Measurements from ENCODE around the gene RFX8. TPM values are rescaled to one million over a fixed set of nuclear protein-coding genes. Genes with fewer than 3 reads are reported as not detected.

Gene RFX8
- total and polyA plus RNA-seq, 2 of the 4 experiments (the other 2 are of a cell fraction): 2.9 to 5.3 TPM

DNA sequence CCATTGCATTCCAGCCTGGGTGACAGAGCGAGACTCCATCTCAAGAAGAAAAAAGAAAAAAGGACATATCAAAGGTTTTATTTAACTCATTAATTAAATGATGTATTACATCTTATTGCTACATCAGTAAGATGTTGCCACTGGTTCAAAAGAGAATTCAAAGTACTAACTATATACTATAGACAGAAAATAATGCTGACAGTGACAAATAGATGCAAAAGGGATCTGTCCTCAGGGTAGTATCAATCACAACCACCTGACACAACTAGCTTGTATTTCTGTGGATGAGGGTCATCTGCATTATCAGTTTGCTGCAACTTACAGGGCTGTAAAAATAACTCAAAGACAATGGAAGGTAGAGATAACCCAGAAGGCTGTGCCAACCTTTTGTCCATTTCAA, 71.2 kb downstream of the RFX8 start:
- Histone ChIP-seq H4K8ac (ENCODE audit: low read depth in 2 of 2, low read length in 2 of 2) (no peak overlapping the region), H3K4me1 (ENCODE audit: control insufficient read depth, insufficient read depth, low read length) (peaks cover 4% of the 10 kb centered on the region), H2AK9ac (replicated peaks; ENCODE audit: low read depth, low read length, poor library complexity) (no peak overlapping the region), H4K5ac (ENCODE audit: low read depth, low read length) (no peak overlapping the region), H3K4me2 (ENCODE audit: low read depth, low read length) (no peak overlapping the region), H2BK5ac (ENCODE audit: low read depth, low read length, poor library complexity, severe bottlenecking) (no peak overlapping the region), H2BK15ac (ENCODE audit: low read depth, low read length) (no peak overlapping the region), H2BK120ac (ENCODE audit: low read depth, low read length) (no peak overlapping the region), H3K27me3 (ENCODE audit: control insufficient read depth, insufficient read depth, low read length) (no peaks in the 10 kb centered on the region), H3K9me3 (ENCODE audit: control insufficient read depth, insufficient read depth, low read length) (no peaks in the 10 kb centered on the region), H3K23ac (ENCODE audit: low read depth, low read length) (no peak overlapping the region), H2AK5ac (ENCODE audit: low read depth, low read length) (no peak overlapping the region), H3K9ac (ENCODE audit: low read depth, low read length) (no peak overlapping the region), H3K9me1 (ENCODE audit: insufficient read depth, low read length) (peaks cover 3% of the 10 kb centered on the region), H3K79me1 (ENCODE audit: low read depth in 1 of 2, low read length in 2 of 2) (no peaks in the 10 kb centered on the region), H4K20me1 (ENCODE audit: insufficient read depth, low read length) (no peaks in the 10 kb centered on the region), H2AFZ (replicated peaks; ENCODE audit: low read length, poor library complexity) (no peak overlapping the region), H3K4me3 (ENCODE audit: insufficient read depth, low read depth, low read length) (no peak overlapping the region), H3K4ac (ENCODE audit: low read depth, low read length) (no peak overlapping the region), H3K14ac (replicated peaks; ENCODE audit: low read depth, low read length) (no peak overlapping the region), H3K36me3 (ENCODE audit: control insufficient read depth, insufficient read depth, low read length) (no peaks in the 10 kb centered on the region), H3K27ac (ENCODE audit: insufficient read depth, low read length) (no peak overlapping the region), H4K91ac (ENCODE audit: insufficient read depth, low read depth, low read length) (no peak overlapping the region), H3K18ac (ENCODE audit: low read depth, low read length) (no peak overlapping the region), H3K56ac (ENCODE audit: extremely low read depth, insufficient read depth, low read length) (no peak overlapping the region), H2BK20ac (ENCODE audit: low read depth, low read length) (no peak overlapping the region)
- no CpG with 5 or more reads among the region's 1 CpG for WGBS, 2 experiments (ENCODE audit: extremely low coverage in 2 of 2, insufficient read length in 1 of 2)
- intact Hi-C loops (cut with micrococcal nuclease): no loop called here
- ATAC-seq (ENCODE audit: low read depth) (no peak), DNase-seq (no peak)
- BruUV-seq (replicated peaks): no TSS peak
- ChIA-PET CTCF (interaction anchor here (1.2 kb wide), 1 partner anchor 15 kb away, joined by 5 read pairs; no protein-coding TSS in a partner anchor), POLR2A (ENCODE audit: unreplicated experiment) (no interaction called here)
- in situ Hi-C loops (cut with MboI; ENCODE audit: low sequenced_read_pairs): loop anchor here (10.0 kb wide), 1 partner anchor 431 kb away; no protein-coding TSS in a partner anchor
- peak; percentile 93 for TF ChIP-seq MAFK (IDR thresholded peaks at IDR 0.05; ENCODE audit: low read depth, low read length)
- TF ChIP-seq, protein P1, sequence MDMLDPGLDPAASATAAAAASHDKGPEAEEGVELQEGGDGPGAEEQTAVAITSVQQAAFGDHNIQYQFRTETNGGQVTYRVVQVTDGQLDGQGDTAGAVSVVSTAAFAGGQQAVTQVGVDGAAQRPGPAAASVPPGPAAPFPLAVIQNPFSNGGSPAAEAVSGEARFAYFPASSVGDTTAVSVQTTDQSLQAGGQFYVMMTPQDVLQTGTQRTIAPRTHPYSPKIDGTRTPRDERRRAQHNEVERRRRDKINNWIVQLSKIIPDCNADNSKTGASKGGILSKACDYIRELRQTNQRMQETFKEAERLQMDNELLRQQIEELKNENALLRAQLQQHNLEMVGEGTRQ (IDR thresholded peaks at IDR 0.05; ENCODE audit: low read depth, low read length): no peak
- dilution Hi-C loops (cut with HindIII; ENCODE audit: low sequenced_read_pairs, unreplicated experiment): no loop called here

All from IMR-90 (cell line).